K562 (cell line): Measurements from ENCODE around the gene SMIM29. TPM values are rescaled to one million over a fixed set of nuclear protein-coding genes. Genes with fewer than 3 reads are reported as not detected.

Experiments
- CBX3 ChIP-seq, 2 experiments: IDR thresholded peaks; 1 replicate in 1 of 2; 2 replicates in 1 of 2; pipeline ENCODE4 v1.6.1; 2012; ENCODE audit warnings: inconsistent platforms in 2 of 2, low read length in 2 of 2, borderline replicate concordance in 1 of 2, control low read depth in 1 of 2
- FOXK1 ChIP-seq: sonication (generic); formaldehyde crosslinking; IDR thresholded peaks from 2 replicates; pipeline ENCODE4 v1.8.0; 2022; ENCODE audit warnings: missing genetic modification reagents, mild to moderate bottlenecking, borderline replicate concordance
- RBM14 ChIP-seq: fragments of 200-400 bp; formaldehyde crosslinking; IDR thresholded peaks from 2 replicates; pipeline ENCODE4 v1.6.1; 2018; ENCODE audit warnings: low read depth, mild to moderate bottlenecking, low read length, moderate library complexity, borderline replicate concordance; ENCODE audit not compliant: insufficient read depth
- SRSF9 ChIP-seq: fragments of 200-400 bp; formaldehyde crosslinking; IDR thresholded peaks from 2 replicates; pipeline ENCODE4 v1.6.1; 2017; ENCODE audit warnings: low read depth, low read length, borderline replicate concordance
- ZBTB40 ChIP-seq, 2 experiments: fragments of 450-650 bp in 1 of 2; sonication (generic) in 1 of 2; formaldehyde crosslinking in 1 of 2; IDR thresholded peaks; 2 replicates each; pipeline versions ENCODE4 v1.7.1 to v1.9.0; 2016 to 2022; ENCODE audit warnings: inconsistent platforms in 1 of 2, mild to moderate bottlenecking in 1 of 2, missing genetic modification reagents in 1 of 2
- ZFP36 ChIP-seq: fragments of 150-350 bp; IDR thresholded peaks from 2 replicates; pipeline ENCODE4 v1.6.1; 2018; ENCODE audit warnings: low read length, low read depth; ENCODE audit not compliant: partially characterized antibody
- polyA plus RNA-seq, 8 experiments: library from polyadenylated mRNA; depleted of rRNA in 4 of 8; stranded (reverse) in 5 of 8; unstranded in 3 of 8; fragments of >200 nt; fragmentation: Nextera tagmentation in 2 of 8; fragmentation: Illumina TruSeq in 1 of 8; extraction: Ambion mirVana in 2 of 8; extraction: Trizol in 1 of 8; gene quantifications; 2 replicates each; pipeline versions ENCODE4 v1.2.1 to v1.2.3, GENCODE V29; 2011 to 2014; ENCODE audit warnings: inconsistent platforms in 1 of 8, missing spikeins in 1 of 8
- total RNA-seq, 7 experiments: library from RNA; depleted of rRNA in 6 of 7; stranded (reverse); fragments of >200 nt in 6 of 7; fragmentation: Illumina TruSeq in 2 of 7; extraction: Trizol in 2 of 7; gene quantifications; 2 replicates each; pipeline versions ENCODE4 v1.2.1 to v1.2.3, GENCODE V29; 2011 to 2021; ENCODE audit warnings: low replicate concordance in 1 of 7
- TF ChIP-seq, protein P1 (sequence below): fragments of 250-450 bp; sonication (Bioruptor Pico); IDR thresholded peaks from 2 replicates; pipeline ENCODE4 v1.4.0; 2020; ENCODE audit warnings: borderline replicate concordance
- TF ChIP-seq, protein P2 (sequence below), 2 experiments: IDR thresholded peaks; 2 replicates each; pipeline ENCODE4 v1.6.1; 2011; ENCODE audit warnings: borderline replicate concordance in 1 of 2, control low read depth in 1 of 2, low read depth in 1 of 2, low read length in 1 of 2, mild to moderate bottlenecking in 1 of 2, mixed read lengths in 1 of 2, moderate library complexity in 1 of 2; ENCODE audit not compliant: insufficient read depth in 1 of 2, insufficient read length in 1 of 2, poor library complexity in 1 of 2, severe bottlenecking in 1 of 2; ENCODE audit errors: extremely low read depth in 1 of 2
- TF ChIP-seq, protein P3 (sequence below): sonication (generic); IDR thresholded peaks from 2 replicates; pipeline ENCODE4 v1.6.1; 2016
- TF ChIP-seq, protein P4 (sequence below), 3 experiments: fragments of 200-800 bp in 1 of 3; sonication (Bioruptor generic) in 1 of 3; sonication (generic) in 1 of 3; formaldehyde crosslinking in 1 of 3; IDR thresholded peaks; 2 replicates each; pipeline versions ENCODE4 v1.6.1 to v1.8.0; 2016 to 2022; ENCODE audit warnings: mild to moderate bottlenecking in 2 of 3, missing compliant biosample characterization in 2 of 3, missing genetic modification characterization in 2 of 3, missing genetic modification reagents in 1 of 3

The SMIM29 gene
- total and polyA plus RNA-seq, 9 of the 15 experiments (the other 6 are each of a cell fraction or from before 2014, with no cell fraction given), result 6.5 to 36.7 (median 20.9) TPM

DNA sequence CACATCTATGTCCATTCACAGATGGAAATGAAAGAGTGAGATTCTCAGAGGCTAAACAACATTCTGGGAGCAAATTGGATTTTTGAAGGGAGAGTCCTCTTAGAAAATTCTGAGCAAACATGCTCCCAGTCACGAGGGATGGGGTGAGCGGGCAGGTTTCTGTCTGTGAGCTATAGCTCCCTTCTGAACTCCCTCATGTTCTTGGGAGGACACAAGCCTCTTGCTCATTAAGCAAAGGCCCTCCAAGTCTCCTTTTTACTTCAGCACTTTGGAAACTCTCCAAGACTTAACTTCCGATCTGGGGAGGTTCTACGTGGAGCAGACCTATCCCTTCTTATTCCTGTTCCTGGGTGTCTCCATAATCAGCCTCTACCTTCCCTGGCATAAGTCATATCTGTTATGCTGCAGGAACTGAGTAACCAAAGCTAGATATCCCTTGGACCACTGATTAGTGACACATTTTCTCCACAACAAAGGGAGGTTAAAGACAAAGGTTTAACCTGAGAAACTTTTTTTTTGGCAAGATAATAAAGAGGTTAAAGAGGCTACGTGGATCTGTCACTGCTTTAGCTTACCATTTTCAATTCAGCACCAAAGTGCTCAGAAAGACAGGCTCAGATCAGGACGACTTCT lies 33.0 kb upstream of the SMIM29 start (continued):
- TF ChIP-seq ZFP36, result no peak
- TF ChIP-seq, protein P1, sequence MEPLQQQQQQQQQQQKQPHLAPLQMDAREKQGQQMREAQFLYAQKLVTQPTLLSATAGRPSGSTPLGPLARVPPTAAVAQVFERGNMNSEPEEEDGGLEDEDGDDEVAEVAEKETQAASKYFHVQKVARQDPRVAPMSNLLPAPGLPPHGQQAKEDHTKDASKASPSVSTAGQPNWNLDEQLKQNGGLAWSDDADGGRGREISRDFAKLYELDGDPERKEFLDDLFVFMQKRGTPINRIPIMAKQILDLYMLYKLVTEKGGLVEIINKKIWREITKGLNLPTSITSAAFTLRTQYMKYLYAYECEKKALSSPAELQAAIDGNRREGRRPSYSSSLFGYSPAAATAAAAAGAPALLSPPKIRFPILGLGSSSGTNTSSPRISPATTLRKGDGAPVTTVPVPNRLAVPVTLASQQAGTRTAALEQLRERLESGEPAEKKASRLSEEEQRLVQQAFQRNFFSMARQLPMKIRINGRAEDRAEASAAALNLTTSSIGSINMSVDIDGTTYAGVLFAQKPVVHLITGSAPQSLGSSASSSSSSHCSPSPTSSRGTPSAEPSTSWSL (CRISPR knock-in tag), result no peak
- TF ChIP-seq, protein P2, sequence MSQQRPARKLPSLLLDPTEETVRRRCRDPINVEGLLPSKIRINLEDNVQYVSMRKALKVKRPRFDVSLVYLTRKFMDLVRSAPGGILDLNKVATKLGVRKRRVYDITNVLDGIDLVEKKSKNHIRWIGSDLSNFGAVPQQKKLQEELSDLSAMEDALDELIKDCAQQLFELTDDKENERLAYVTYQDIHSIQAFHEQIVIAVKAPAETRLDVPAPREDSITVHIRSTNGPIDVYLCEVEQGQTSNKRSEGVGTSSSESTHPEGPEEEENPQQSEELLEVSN (IDR thresholded peaks at IDR 0.05; ENCODE audit: borderline replicate concordance in 1 of 2, extremely low read depth in 1 of 2, insufficient read depth in 1 of 2, insufficient read length in 1 of 2, low read depth in 1 of 2, low read length in 1 of 2, poor library complexity in 1 of 2, severe bottlenecking in 1 of 2), result no peak
- TF ChIP-seq FOXK1 (CRISPR knock-in tag), result no peak
- TF ChIP-seq CBX3 (IDR thresholded peaks at IDR 0.05; ENCODE audit: borderline replicate concordance in 1 of 2, low read length in 2 of 2), result peak in 1 of 2 experiments; percentile 50; a peak in 1 of 3 replicates
- TF ChIP-seq, protein P3, sequence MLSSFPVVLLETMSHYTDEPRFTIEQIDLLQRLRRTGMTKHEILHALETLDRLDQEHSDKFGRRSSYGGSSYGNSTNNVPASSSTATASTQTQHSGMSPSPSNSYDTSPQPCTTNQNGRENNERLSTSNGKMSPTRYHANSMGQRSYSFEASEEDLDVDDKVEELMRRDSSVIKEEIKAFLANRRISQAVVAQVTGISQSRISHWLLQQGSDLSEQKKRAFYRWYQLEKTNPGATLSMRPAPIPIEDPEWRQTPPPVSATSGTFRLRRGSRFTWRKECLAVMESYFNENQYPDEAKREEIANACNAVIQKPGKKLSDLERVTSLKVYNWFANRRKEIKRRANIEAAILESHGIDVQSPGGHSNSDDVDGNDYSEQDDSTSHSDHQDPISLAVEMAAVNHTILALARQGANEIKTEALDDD, result peak; percentile 95
- TF ChIP-seq ZBTB40 (IDR thresholded peaks at IDR 0.05), result no peak
- no peak for TF ChIP-seq ZBTB40 (CRISPR knock-in tag; IDR thresholded peaks at IDR 0.05)
- TF ChIP-seq RBM14, result no peak
- no peak for TF ChIP-seq SRSF9
- TF ChIP-seq, protein P4, sequence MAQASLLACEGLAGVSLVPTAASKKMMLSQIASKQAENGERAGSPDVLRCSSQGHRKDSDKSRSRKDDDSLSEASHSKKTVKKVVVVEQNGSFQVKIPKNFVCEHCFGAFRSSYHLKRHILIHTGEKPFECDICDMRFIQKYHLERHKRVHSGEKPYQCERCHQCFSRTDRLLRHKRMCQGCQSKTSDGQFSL (CRISPR knock-in tag; IDR thresholded peaks at IDR 0.05), result no peak
- TF ChIP-seq, protein P4 (tag; IDR thresholded peaks at IDR 0.05), result no peak
